Measurements from ENCODE around the gene SOX14. TPM values are rescaled to one million over a fixed set of nuclear protein-coding genes. Genes with fewer than 3 reads are reported as not detected.

Gene SOX14
- polyA plus RNA-seq, 12 donors = 0.09 TPM; not detected in 11

Other genes with a start within 250 kb of the SOX14 start
- under 1 TPM in 10 of 12 donors, not detected in 2; 0.31 to 0.78 (median 0.43) TPM for gene CLDN18, start 245.8 kb downstream of the SOX14 start, polyA plus RNA-seq (ENCODE audit: insufficient read length in 12 of 12)

All from muscle of arm (tissue), 12 donors.